A549 (cell line): ENCODE data around the gene PLGRKT. TPM values are rescaled to one million over a fixed set of nuclear protein-coding genes. Genes with fewer than 3 reads are reported as not detected.

Experiments used
- ATAC-seq, 2 experiments: fragments of 200-7000 bp in 1 of 2; fragments of >200 bp in 1 of 2; cut with Nextera tagmentation in 1 of 2; cut with Tn5 transposase in 1 of 2; 3 replicates each; pipeline versions ENCODE4 v1.8.0 to v1.9.1; 2018 to 2020; ENCODE audit warnings: mild to moderate bottlenecking in 1 of 2, moderate library complexity in 1 of 2
- CTCF ChIA-PET: fragments of 300-600 bp; sonication (Branson Sonifier 250); formaldehyde crosslinking; extraction: SDS; loops from one replicate; lab custom pipeline; 2021; ENCODE audit warnings: antibody characterized with exemption, inconsistent platforms; lab: Yijun Ruan, JAX
- POLR2A ChIA-PET: fragments of 350-600 bp; formaldehyde crosslinking; extraction: SDS; loops from one replicate; lab custom pipeline; 2021; ENCODE audit warnings: antibody characterized with exemption, inconsistent platforms; lab: Yijun Ruan, JAX
- DNase-seq, 2 experiments: peaks; one replicate each; pipeline versions ENCODE4 v3.0.0 to v3.0.0-alpha.2; 2011 to 2016; ENCODE audit warnings: low read depth in 1 of 2, low spot score in 1 of 2
- FAIRE-seq: peaks from 2 replicates; lab custom pipeline; 2011; peaks lifted over from hg19 to GRCh38; lab: Jason Lieb, UNC
- H3K27ac ChIP-seq, 2 experiments: fragments of >200 bp; sonication (Bioruptor Twin); formaldehyde crosslinking; 3 replicates each; pipeline ENCODE4 v1.5.1; 2016 to 2017
- H3K4me1 ChIP-seq: fragments of >200 bp; sonication (Bioruptor Twin); formaldehyde crosslinking; 3 replicates; pipeline ENCODE4 v1.6.1; 2016
- H3K4me2 ChIP-seq: fragments of >200 bp; sonication (Bioruptor Twin); formaldehyde crosslinking; 3 replicates; pipeline ENCODE4 v1.6.1; 2016
- H3K4me3 ChIP-seq: fragments of >200 bp; sonication (Bioruptor Twin); formaldehyde crosslinking; 3 replicates; pipeline ENCODE4 v1.5.1; 2016
- H3K9me3 ChIP-seq: fragments of >200 bp; sonication (Bioruptor Twin); formaldehyde crosslinking; 3 replicates; pipeline ENCODE4 v1.6.1; 2016
- BHLHE40 ChIP-seq: IDR thresholded peaks from 2 replicates; pipeline ENCODE4 v1.6.1; 2012; ENCODE audit warnings: low read depth, low read length, inconsistent platforms
- CEBPB ChIP-seq, 2 experiments: fragments of >200 bp in 1 of 2; sonication (Bioruptor Twin) in 1 of 2; formaldehyde crosslinking in 1 of 2; IDR thresholded peaks; 2 replicates each; pipeline ENCODE4 v1.6.1; 2012 to 2016
- E2F6 ChIP-seq: IDR thresholded peaks from 2 replicates; pipeline ENCODE4 v1.6.1; 2012; ENCODE audit warnings: low read depth, borderline replicate concordance
- EHF ChIP-seq: fragments of 250-450 bp; sonication (Bioruptor Pico); IDR thresholded peaks from 2 replicates; pipeline ENCODE4 v1.5.0; 2020; ENCODE audit warnings: mild to moderate bottlenecking
- EHMT2 ChIP-seq: fragments of 200-600 bp; sonication (generic); IDR thresholded peaks from 2 replicates; pipeline ENCODE4 v1.6.1; 2016; ENCODE audit warnings: antibody characterized with exemption, low read depth, mild to moderate bottlenecking, moderate library complexity
- ESRRA ChIP-seq: fragments of 150-350 bp; IDR thresholded peaks from 2 replicates; pipeline ENCODE4 v1.6.1; 2014; ENCODE audit warnings: mild to moderate bottlenecking, low read length, borderline replicate concordance
- FOSB ChIP-seq: fragments of 250-450 bp; sonication (Bioruptor Pico); IDR thresholded peaks from 2 replicates; pipeline ENCODE4 v1.5.0; 2020; ENCODE audit warnings: mild to moderate bottlenecking, moderate library complexity
- FOXS1 ChIP-seq: fragments of 250-450 bp; sonication (Bioruptor Pico); IDR thresholded peaks from 2 replicates; pipeline ENCODE4 v1.5.0; 2020; ENCODE audit warnings: mild to moderate bottlenecking, moderate library complexity
- HES2 ChIP-seq: fragments of >200 bp; sonication (Bioruptor Twin); formaldehyde crosslinking; IDR thresholded peaks from 2 replicates; pipeline ENCODE4 v1.6.1; 2016
- HMGXB4 ChIP-seq: fragments of 250-450 bp; sonication (Bioruptor Pico); IDR thresholded peaks from 2 replicates; pipeline ENCODE4 v1.5.0; 2021; ENCODE audit warnings: mild to moderate bottlenecking, moderate library complexity, borderline replicate concordance
- JUN ChIP-seq, 2 experiments: fragments of >200 bp; sonication (Bioruptor Twin); formaldehyde crosslinking; IDR thresholded peaks; 2 replicates in 1 of 2; 3 replicates in 1 of 2; pipeline ENCODE4 v1.6.1; 2016 to 2017
- JUNB ChIP-seq: fragments of >200 bp; sonication (Bioruptor Twin); formaldehyde crosslinking; IDR thresholded peaks from 2 replicates; pipeline ENCODE4 v1.6.1; 2016
- KDM5A ChIP-seq: fragments of 200-600 bp; sonication (generic); IDR thresholded peaks from 2 replicates; pipeline ENCODE4 v1.6.1; 2016; ENCODE audit warnings: antibody characterized with exemption, mild to moderate bottlenecking
- MAZ ChIP-seq: fragments of 150-350 bp; IDR thresholded peaks from 2 replicates; pipeline ENCODE4 v1.6.1; 2014; ENCODE audit warnings: antibody characterized with exemption, low read depth, low read length, borderline replicate concordance
- PHF8 ChIP-seq: fragments of 200-600 bp; sonication (generic); IDR thresholded peaks from 2 replicates; pipeline ENCODE4 v1.6.1; 2016; ENCODE audit warnings: low read depth, mild to moderate bottlenecking, antibody characterized with exemption, moderate library complexity, borderline replicate concordance
- POLR2AphosphoS2 ChIP-seq: conservative IDR thresholded peaks from 2 replicates; pipeline ENCODE4 v1.6.1; 2012; ENCODE audit warnings: low read length, improper control_type of control experiment, inconsistent platforms
- RAD21 ChIP-seq, 2 experiments: fragments of >200 bp in 1 of 2; sonication (Bioruptor Twin) in 1 of 2; formaldehyde crosslinking in 1 of 2; IDR thresholded peaks in 1 of 2; conservative IDR thresholded peaks in 1 of 2; 2 replicates in 1 of 2; 3 replicates in 1 of 2; pipeline ENCODE4 v1.6.1; 2012 to 2018; ENCODE audit warnings: inconsistent platforms in 1 of 2
- REST ChIP-seq: fragments of 200-600 bp; sonication (generic); IDR thresholded peaks from 2 replicates; pipeline ENCODE4 v1.6.1; 2016; ENCODE audit warnings: antibody characterized with exemption, mild to moderate bottlenecking, moderate library complexity
- RFX5 ChIP-seq: fragments of 450-650 bp; IDR thresholded peaks from 2 replicates; pipeline ENCODE4 v1.7.1; 2014; ENCODE audit warnings: antibody characterized with exemption, mild to moderate bottlenecking, moderate library complexity
- RNF2 ChIP-seq: fragments of 200-600 bp; sonication (generic); IDR thresholded peaks from 2 replicates; pipeline ENCODE4 v1.6.1; 2016; ENCODE audit warnings: low read depth, mild to moderate bottlenecking, antibody characterized with exemption, moderate library complexity, borderline replicate concordance
- SREBF2 ChIP-seq: fragments of 450-650 bp; IDR thresholded peaks from 2 replicates; pipeline ENCODE4 v1.6.1; 2014; ENCODE audit warnings: mild to moderate bottlenecking, moderate library complexity
- TP53 ChIP-seq: fragments of 250-450 bp; sonication (Bioruptor Pico); IDR thresholded peaks from 2 replicates; pipeline ENCODE4 v1.5.0; 2021; ENCODE audit warnings: mild to moderate bottlenecking, moderate library complexity
- ZFP36 ChIP-seq: fragments of 450-650 bp; IDR thresholded peaks from 2 replicates; pipeline ENCODE4 v1.6.1; 2014; ENCODE audit warnings: borderline replicate concordance; ENCODE audit not compliant: partially characterized antibody
- WGBS: methylation state at CpG from one replicate; pipeline ENCODE4 v1.1.6; 2017; ENCODE audit errors: missing lambda C conversion rate; 5-methylcytosine and 5-hydroxymethylcytosine counted together
- polyA plus RNA-seq, 4 experiments: library from polyadenylated mRNA; depleted of rRNA in 3 of 4; stranded (reverse); fragments of >200 nt; fragmentation: RNase III in 1 of 4; extraction: RNeasy Plus Mini Kit Qiagen cat#74134 plus additional on column Dnase treatment in 1 of 4; gene quantifications; 2 replicates in 3 of 4; 3 replicates in 1 of 4; pipeline ENCODE4 v1.2.3, GENCODE V29; 2011 to 2017

PLGRKT gene
- polyA plus RNA-seq, 2 of the 4 experiments (the other 2 are of a cell fraction) = 24.3 to 37.7 TPM

GRCh38 chr9:5440426-5440825 is 2.7 kb upstream of the PLGRKT start:
- no peak overlapping the region for H3K4me3 ChIP-seq
- TF ChIP-seq RAD21 (conservative IDR thresholded peaks at IDR 0.05 in 1 of 2, IDR thresholded peaks at IDR 0.05 in 1 of 2) (no peak), EHF (CRISPR knock-in tag) (no peak), ZFP36 (no peak), SREBF2 (no peak), TP53 (CRISPR knock-in tag) (no peak), REST (no peak), ESRRA (no peak), FOXS1 (CRISPR knock-in tag) (no peak), JUN (IDR thresholded peaks at IDR 0.05) (no peak), POLR2AphosphoS2 (no peak), PHF8 (no peak), CEBPB (IDR thresholded peaks at IDR 0.05) (no peak), HMGXB4 (CRISPR knock-in tag) (no peak), KDM5A (no peak), HES2 (no peak), JUNB (no peak)
- DNase-seq = no peak
- no peak overlapping the region for H3K4me2 ChIP-seq
- WGBS = 71% methylated on average over 3 of the region's 3 CpGs
- POLR2A ChIA-PET = no interaction called here
- FAIRE-seq = no peak
- no peak for ATAC-seq
- no peak overlapping the region; a peak in 1 of 6 replicates for H3K27ac ChIP-seq
- H3K9me3 ChIP-seq = no peaks in the 10 kb centered on the region
- CTCF ChIA-PET = interaction anchor here (0.8 to 9.0 kb wide), 6 partner anchors 10 to 949 kb away, joined by 3 to 114 read pairs (median 9); partner anchors contain the start of genes CD274 and INSL6
- H3K4me1 ChIP-seq = peaks cover 18% of the 10 kb centered on the region

GRCh38 chr9:5438301-5439162 is 807 bp upstream of the PLGRKT start:
- Histone ChIP-seq H3K27ac (peak overlapping the region; percentile 63 to 91), H3K4me2 (peak overlapping the region; percentile 83), H3K4me3 (peak overlapping the region; percentile 73), H3K4me1 (peaks cover 18% of the 10 kb centered on the region)
- no peak for TF ChIP-seq HMGXB4 (CRISPR knock-in tag)
- TF ChIP-seq RFX5 = no peak
- TF ChIP-seq E2F6 = no peak
- TF ChIP-seq FOXS1 (CRISPR knock-in tag) = no peak
- no peak for TF ChIP-seq PHF8
- no peak for TF ChIP-seq RNF2
- no peak for TF ChIP-seq EHF (CRISPR knock-in tag)
- no peak for TF ChIP-seq BHLHE40
- TF ChIP-seq KDM5A = no peak
- TF ChIP-seq FOSB (CRISPR knock-in tag) = no peak
- TF ChIP-seq TP53 (CRISPR knock-in tag) = no peak
- TF ChIP-seq MAZ = no peak
- no peak for TF ChIP-seq EHMT2
- TF ChIP-seq, all 56 proteins: peak for 0
- whole genome bisulfite sequencing = 69% methylated on average over 21 of the region's 21 CpGs
- DNase-seq (peak in 1 of 2 experiments; percentile 37), FAIRE-seq (no peak), ATAC-seq (peak; percentile 25 to 40; a peak in 4 of 6 replicates)
- POLR2A ChIA-PET = interaction anchor here (0.9 to 2.2 kb wide), 10 partner anchors 12 to 697 kb away, joined by 3 to 17 read pairs (median 6); partner anchors contain the start of genes CD274, INSL4, JAK2 and PDCD1LG2
- H3K9me3 ChIP-seq = no peaks in the 10 kb centered on the region
- CTCF ChIA-PET = interaction anchor here (0.6 to 9.0 kb wide), 11 partner anchors 10 to 256 kb away, joined by 3 to 114 read pairs (median 6); partner anchors contain the start of genes CD274 and INSL6
